ENCODE data around the gene USP11.

DNA sequence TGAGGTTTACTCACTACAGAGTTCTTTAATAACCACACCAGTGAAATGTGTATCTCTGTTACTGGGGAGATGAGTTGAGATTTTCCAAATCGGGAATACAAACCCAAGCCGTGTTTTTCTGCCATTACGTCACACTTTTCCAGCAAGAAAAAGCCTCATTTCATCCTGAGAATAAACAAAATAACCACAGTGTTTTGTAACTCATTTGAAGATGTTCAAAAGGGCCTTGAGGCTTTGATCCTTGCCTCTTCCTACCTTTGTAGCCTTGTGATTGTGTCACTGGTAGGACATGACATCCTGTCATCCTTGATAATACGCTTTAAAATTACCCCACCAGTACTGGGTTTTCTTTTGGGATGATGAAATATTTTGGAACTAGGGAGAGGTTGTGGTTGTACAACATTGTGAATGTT, 2.9 kb downstream of the USP11 start:
- TF ChIP-seq, protein P1, sequence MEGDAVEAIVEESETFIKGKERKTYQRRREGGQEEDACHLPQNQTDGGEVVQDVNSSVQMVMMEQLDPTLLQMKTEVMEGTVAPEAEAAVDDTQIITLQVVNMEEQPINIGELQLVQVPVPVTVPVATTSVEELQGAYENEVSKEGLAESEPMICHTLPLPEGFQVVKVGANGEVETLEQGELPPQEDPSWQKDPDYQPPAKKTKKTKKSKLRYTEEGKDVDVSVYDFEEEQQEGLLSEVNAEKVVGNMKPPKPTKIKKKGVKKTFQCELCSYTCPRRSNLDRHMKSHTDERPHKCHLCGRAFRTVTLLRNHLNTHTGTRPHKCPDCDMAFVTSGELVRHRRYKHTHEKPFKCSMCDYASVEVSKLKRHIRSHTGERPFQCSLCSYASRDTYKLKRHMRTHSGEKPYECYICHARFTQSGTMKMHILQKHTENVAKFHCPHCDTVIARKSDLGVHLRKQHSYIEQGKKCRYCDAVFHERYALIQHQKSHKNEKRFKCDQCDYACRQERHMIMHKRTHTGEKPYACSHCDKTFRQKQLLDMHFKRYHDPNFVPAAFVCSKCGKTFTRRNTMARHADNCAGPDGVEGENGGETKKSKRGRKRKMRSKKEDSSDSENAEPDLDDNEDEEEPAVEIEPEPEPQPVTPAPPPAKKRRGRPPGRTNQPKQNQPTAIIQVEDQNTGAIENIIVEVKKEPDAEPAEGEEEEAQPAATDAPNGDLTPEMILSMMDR (IDR thresholded peaks at IDR 0.05), result no peak
- no peak for TF ChIP-seq POLR2AphosphoS5 (IDR thresholded peaks at IDR 0.05; ENCODE audit: insufficient read depth in 1 of 2, low read depth in 1 of 2)
